CD4-positive, alpha-beta T cell (primary cell): ENCODE measurements around the gene EIPR1. TPM values are rescaled to one million over a fixed set of nuclear protein-coding genes. Genes with fewer than 3 reads are reported as not detected.

ENCODE experiments used
- ATAC-seq: fragments of 200-7000 bp; cut with Tn5 transposase; one replicate; pipeline ENCODE4 v1.10.0; 2022; ENCODE audit warnings: mild to moderate bottlenecking; ENCODE audit not compliant: poor library complexity
- CTCF ChIA-PET: fragments of 350-600 bp; sonication (Branson Sonifier 250); formaldehyde crosslinking; loops from one replicate; lab custom pipeline; 2021; ENCODE audit warnings: antibody characterized with exemption, inconsistent platforms; lab: Charles Lee
- POLR2A ChIA-PET: fragments of 350-600 bp; sonication (Branson Sonifier 250); formaldehyde crosslinking; loops from one replicate; lab custom pipeline; 2021; ENCODE audit warnings: antibody characterized with exemption, inconsistent platforms; lab: Charles Lee
- DNase-seq, 14 experiments: peaks; one replicate each; pipeline ENCODE4 v3.0.0-alpha.2; 2013 to 2020; ENCODE audit warnings: mixed read lengths in 2 of 14
- H3K27ac ChIP-seq, 2 donors: one replicate each; pipeline versions ENCODE4 v1.5.1 to v1.7.0; 2013; ENCODE audit warnings: low read length in 2 of 2, low read depth in 1 of 2, mild to moderate bottlenecking in 1 of 2
- H3K27me3 ChIP-seq, 2 experiments: 1 replicate in 1 of 2; 2 replicates in 1 of 2; pipeline versions ENCODE4 v1.6.1 to v1.7.0; 2013; ENCODE audit warnings: low read length in 2 of 2, control low read depth in 1 of 2, mild to moderate bottlenecking in 1 of 2, moderate library complexity in 1 of 2; ENCODE audit not compliant: insufficient read depth in 2 of 2, control insufficient read depth in 1 of 2
- H3K36me3 ChIP-seq: one replicate; pipeline ENCODE4 v1.6.1; 2013; ENCODE audit warnings: low read length, control low read depth; ENCODE audit not compliant: insufficient read depth
- H3K4me1 ChIP-seq: one replicate; pipeline ENCODE4 v1.6.1; 2013; ENCODE audit warnings: low read length, control low read depth; ENCODE audit not compliant: insufficient read depth
- H3K4me3 ChIP-seq: one replicate; pipeline ENCODE4 v1.5.1; 2013; ENCODE audit warnings: mild to moderate bottlenecking, low read length, moderate library complexity
- H3K9me3 ChIP-seq, 2 experiments: 1 replicate in 1 of 2; 2 replicates in 1 of 2; pipeline versions ENCODE4 v1.6.1 to v1.7.0; 2013; ENCODE audit warnings: low read length in 2 of 2, mild to moderate bottlenecking in 2 of 2, control low read depth in 1 of 2, moderate library complexity in 1 of 2; ENCODE audit not compliant: control insufficient read depth in 1 of 2, insufficient read depth in 1 of 2
- H3K27ac Mint-ChIP-seq: one replicate; pipeline ENCODE4 v1.8.0; 2020; ENCODE audit warnings: mixed read lengths
- H3K27me3 Mint-ChIP-seq: one replicate; pipeline ENCODE4 v1.8.0; 2021; ENCODE audit warnings: mixed read lengths
- H3K36me3 Mint-ChIP-seq: one replicate; pipeline ENCODE4 v1.8.0; 2021; ENCODE audit warnings: low read depth, mixed read lengths
- H3K4me1 Mint-ChIP-seq: one replicate; pipeline ENCODE4 v1.8.0; 2021; ENCODE audit warnings: low read depth, mixed read lengths
- H3K4me3 Mint-ChIP-seq: one replicate; pipeline ENCODE4 v1.8.0; 2020; ENCODE audit warnings: mild to moderate bottlenecking, mixed read lengths
- H3K9me3 Mint-ChIP-seq: one replicate; pipeline ENCODE4 v1.8.0; 2020; ENCODE audit warnings: mixed read lengths
- intact Hi-C, 2 experiments: fragments of 100-400 bp; cut with DNase I in 1 of 2; cut with micrococcal nuclease in 1 of 2; formaldehyde crosslinking; loops; one replicate each; pipeline versions ENCODE4 v1.15.1 to v1.9.0; 2023 to 2025; cut with DNase I, micrococcal nuclease
- total RNA-seq, 174 experiments: library from RNA in 2 of 174; stranded (reverse) in 2 of 174; gene quantifications; one replicate each; pipeline ENCODE4 v1.2.3 and lab custom pipeline; 2021 to 2026
- TF ChIP-seq, protein P1 (sequence below): fragments of 200-600 bp; IDR thresholded peaks from one replicate; pipeline ENCODE4 v1.8.0; 2022; ENCODE audit warnings: antibody characterized with exemption, mild to moderate bottlenecking

EIPR1 gene
- total RNA-seq, 2 experiments from 2014 or later = 11.0 to 12.4 TPM

DNA sequence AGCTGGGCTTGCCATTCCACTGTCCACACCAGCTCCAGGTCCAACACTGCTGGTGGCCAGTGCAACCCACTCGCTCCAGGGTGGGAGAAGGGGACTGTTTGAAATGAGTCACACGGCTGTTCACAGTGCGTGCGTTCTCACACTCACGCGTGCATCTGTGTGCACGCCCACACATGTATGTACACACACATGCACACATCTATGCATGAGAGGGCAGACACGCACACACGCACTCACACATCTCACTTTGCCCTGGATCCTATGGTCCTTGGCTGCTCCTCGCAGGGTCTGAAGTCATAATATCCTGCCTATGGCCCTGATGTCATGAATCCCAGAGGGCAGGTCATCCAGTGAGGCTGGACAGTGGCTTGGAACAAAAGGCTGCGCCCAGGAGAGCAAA lies 182.8 kb downstream of the EIPR1 start:
- Mint-ChIP-seq H3K27ac (no peak overlapping the region), H3K27me3 (no peaks in the 10 kb centered on the region), H3K36me3 (peaks cover 84% of the 10 kb centered on the region)

DNA sequence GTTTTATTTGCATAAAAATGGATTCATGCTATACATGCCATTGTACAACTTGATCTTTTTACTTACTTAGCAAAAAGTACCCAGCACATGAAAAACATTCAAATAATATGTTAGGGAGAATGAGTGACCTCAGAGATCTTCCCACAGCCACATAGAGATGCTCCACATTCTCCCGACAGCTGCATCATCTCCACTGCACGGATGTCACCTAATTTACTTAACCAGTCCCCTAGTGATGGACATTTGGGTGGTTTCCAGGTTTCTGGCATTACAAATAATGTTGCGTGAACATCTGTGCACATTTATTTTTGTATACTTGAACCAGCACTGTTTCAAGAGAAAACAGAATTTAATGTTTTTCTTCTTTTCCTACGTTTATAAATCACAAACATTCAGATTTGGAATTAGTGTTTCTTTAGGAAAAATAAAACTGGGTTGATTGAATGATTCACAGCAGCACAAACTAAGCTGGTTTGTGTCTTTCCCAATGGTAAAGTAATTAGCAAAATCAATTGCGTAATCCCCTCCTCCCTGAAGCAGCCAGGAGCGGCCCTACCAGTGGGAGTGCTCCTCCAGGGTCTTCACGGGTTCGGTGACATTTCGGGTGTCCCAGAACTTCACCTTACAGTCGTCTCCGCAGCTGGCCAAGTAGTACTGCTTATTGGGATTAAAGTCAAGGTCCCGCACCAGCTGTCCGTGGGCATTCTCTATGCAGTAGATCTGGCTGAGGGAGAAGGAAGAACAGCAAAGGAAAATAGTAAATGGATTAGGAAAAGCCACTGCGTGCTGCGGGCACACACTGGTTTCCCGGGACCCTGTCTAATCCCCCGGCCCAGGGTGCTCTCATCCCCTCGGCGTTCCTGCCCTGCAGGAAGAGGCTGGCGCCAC lies 183.9 kb downstream of the EIPR1 start:
- H3K27me3 ChIP-seq = no peaks in the 10 kb centered on the region
- H3K9me3 ChIP-seq = no peaks in the 10 kb centered on the region
- TF ChIP-seq, protein P1, sequence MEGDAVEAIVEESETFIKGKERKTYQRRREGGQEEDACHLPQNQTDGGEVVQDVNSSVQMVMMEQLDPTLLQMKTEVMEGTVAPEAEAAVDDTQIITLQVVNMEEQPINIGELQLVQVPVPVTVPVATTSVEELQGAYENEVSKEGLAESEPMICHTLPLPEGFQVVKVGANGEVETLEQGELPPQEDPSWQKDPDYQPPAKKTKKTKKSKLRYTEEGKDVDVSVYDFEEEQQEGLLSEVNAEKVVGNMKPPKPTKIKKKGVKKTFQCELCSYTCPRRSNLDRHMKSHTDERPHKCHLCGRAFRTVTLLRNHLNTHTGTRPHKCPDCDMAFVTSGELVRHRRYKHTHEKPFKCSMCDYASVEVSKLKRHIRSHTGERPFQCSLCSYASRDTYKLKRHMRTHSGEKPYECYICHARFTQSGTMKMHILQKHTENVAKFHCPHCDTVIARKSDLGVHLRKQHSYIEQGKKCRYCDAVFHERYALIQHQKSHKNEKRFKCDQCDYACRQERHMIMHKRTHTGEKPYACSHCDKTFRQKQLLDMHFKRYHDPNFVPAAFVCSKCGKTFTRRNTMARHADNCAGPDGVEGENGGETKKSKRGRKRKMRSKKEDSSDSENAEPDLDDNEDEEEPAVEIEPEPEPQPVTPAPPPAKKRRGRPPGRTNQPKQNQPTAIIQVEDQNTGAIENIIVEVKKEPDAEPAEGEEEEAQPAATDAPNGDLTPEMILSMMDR = no peak
- Mint-ChIP-seq H3K4me1 (no peaks in the 10 kb centered on the region), H3K36me3 (peaks cover 83% of the 10 kb centered on the region), H3K4me3 (no peak overlapping the region), H3K27ac (no peak overlapping the region), H3K9me3 (no peaks in the 10 kb centered on the region), H3K27me3 (no peaks in the 10 kb centered on the region)
- no peak overlapping the region for H3K27ac ChIP-seq
- CTCF ChIA-PET = no interaction called here
- ATAC-seq (no peak), DNase-seq (no peak)
- H3K4me1 ChIP-seq = no peaks in the 10 kb centered on the region
- no peak overlapping the region for H3K4me3 ChIP-seq
- POLR2A ChIA-PET = no interaction called here
- intact Hi-C loops = no loop called here
- peaks cover 44% of the 10 kb centered on the region for H3K36me3 ChIP-seq

More for the DNA sequence above, 182.8 kb downstream of the EIPR1 start:
- Mint-ChIP-seq H3K4me3 (no peak overlapping the region), H3K4me1 (no peaks in the 10 kb centered on the region), H3K9me3 (no peaks in the 10 kb centered on the region)
- no peaks in the 10 kb centered on the region for H3K4me1 ChIP-seq
- H3K27ac ChIP-seq = no peak overlapping the region
- H3K27me3 ChIP-seq = no peaks in the 10 kb centered on the region
- intact Hi-C loops = loop anchor here in 1 of 2 experiments (5.0 kb wide), 1 partner anchor 112 kb away; no protein-coding TSS in a partner anchor
- peaks cover 0 to 3% of the 10 kb centered on the region in 2 experiments for H3K9me3 ChIP-seq
- ATAC-seq (no peak), DNase-seq (no peak)
- H3K36me3 ChIP-seq = peaks cover 44% of the 10 kb centered on the region
- TF ChIP-seq, protein P1 = no peak
- POLR2A ChIA-PET = no interaction called here
- no peak overlapping the region for H3K4me3 ChIP-seq
- CTCF ChIA-PET = no interaction called here

DNA sequence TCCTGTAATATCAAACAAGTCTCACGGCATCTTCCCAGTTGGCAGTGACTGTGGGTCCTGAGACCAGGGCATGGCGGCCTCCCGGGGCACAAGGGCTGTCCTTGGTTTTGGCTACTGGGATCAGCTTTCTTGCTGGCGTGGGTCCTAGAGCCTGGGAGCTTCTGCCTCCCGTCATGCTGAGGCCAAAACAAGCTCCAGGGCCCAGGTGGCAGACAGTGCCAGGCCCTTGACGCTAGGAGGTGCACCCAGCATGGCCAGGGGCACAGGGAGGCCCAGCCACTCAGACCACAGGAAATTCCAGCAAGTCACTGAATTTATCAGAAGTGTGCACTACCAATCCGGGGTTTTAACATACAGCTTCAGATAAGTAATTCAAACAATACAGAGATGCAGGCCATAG lies 184.7 kb downstream of the EIPR1 start:
- H3K4me3 Mint-ChIP-seq = no peak overlapping the region
- Histone ChIP-seq H3K27me3 (no peaks in the 10 kb centered on the region), H3K9me3 (no peaks in the 10 kb centered on the region), H3K27ac (no peak overlapping the region), H3K4me3 (no peak overlapping the region), H3K36me3 (peaks cover 50% of the 10 kb centered on the region), H3K4me1 (no peaks in the 10 kb centered on the region)
- ChIA-PET POLR2A (no interaction called here), CTCF (interaction anchor here (0.7 to 1.1 kb wide), 2 partner anchors 111 to 474 kb away, joined by 3 read pairs; no protein-coding TSS in a partner anchor)
- ATAC-seq (no peak), DNase-seq (no peak)
- intact Hi-C loops = no loop called here
- H3K9me3 Mint-ChIP-seq = no peaks in the 10 kb centered on the region
- TF ChIP-seq, protein P1 = no peak
- H3K36me3 Mint-ChIP-seq = peaks cover 84% of the 10 kb centered on the region
- no peak overlapping the region for H3K27ac Mint-ChIP-seq
- H3K27me3 Mint-ChIP-seq = no peaks in the 10 kb centered on the region
- no peaks in the 10 kb centered on the region for H3K4me1 Mint-ChIP-seq
